NCI-H82 treated with DMSO at 0.1 percent for 48 hours (cell line): Measurements from ENCODE around the gene C13orf46.
"Not testable (repeated sequence)": the region's sequence is repeated elsewhere in the genome, so short reads cannot be mapped to it uniquely, and the experiment has no call there.

ENCODE experiments used
- DNase-seq: peaks from one replicate; lab custom pipeline; 2025; ENCODE audit not compliant: unreplicated experiment; lab: John Stamatoyannopoulos, UW

The C13orf46 gene

GRCh38 chr13:113926951-113927660 is 46.8 kb downstream of the C13orf46 start:
- DNase-seq, result no peak

- no peak for DNase-seq
Measured at GRCh38 chr13:113926301-113926761, 47.5 kb downstream of the C13orf46 start.

GRCh38 chr13:113924184-113924901 is 49.5 kb downstream of the C13orf46 start:
- no peak for DNase-seq

GRCh38 chr13:113923376-113924063 is 50.4 kb downstream of the C13orf46 start:
- no peak for DNase-seq

- DNase-seq, result no peak
Measured at GRCh38 chr13:113922412-113923118, 51.3 kb downstream of the C13orf46 start.

GRCh38 chr13:113921763-113922162 is 52.1 kb downstream of the C13orf46 start:
- no peak for DNase-seq

- no peak for DNase-seq
Measured at GRCh38 chr13:113920606-113921286, 53.1 kb downstream of the C13orf46 start.

- no peak for DNase-seq
Measured at GRCh38 chr13:113919761-113920559, 53.9 kb downstream of the C13orf46 start.

GRCh38 chr13:113918981-113919701 is 54.7 kb downstream of the C13orf46 start:
- no peak for DNase-seq

- no peak for DNase-seq
Measured at GRCh38 chr13:113918580-113918979, 55.3 kb downstream of the C13orf46 start.

GRCh38 chr13:113917594-113918371 is 56.1 kb downstream of the C13orf46 start:
- no peak for DNase-seq

GRCh38 chr13:113917096-113917495 is 56.8 kb downstream of the C13orf46 start:
- no peak for DNase-seq

- DNase-seq, result no peak
Measured at GRCh38 chr13:113916330-113916815, 57.5 kb downstream of the C13orf46 start.

GRCh38 chr13:113915786-113916329 is 58.0 kb downstream of the C13orf46 start:
- no peak for DNase-seq

GRCh38 chr13:113915012-113915763 is 58.7 kb downstream of the C13orf46 start:
- no peak for DNase-seq

- no peak for DNase-seq
Measured at GRCh38 chr13:113914333-113915011, 59.4 kb downstream of the C13orf46 start.

- not testable (repeated sequence) for DNase-seq
Measured at GRCh38 chr13:113913838-113914237, 60.0 kb downstream of the C13orf46 start.
